Prostate gland (tissue), 2 donors: Measurements from ENCODE around the gene RGMA.

Source experiments
- CTCF ChIP-seq, 4 experiments: fragments of 200-600 bp in 2 of 4; fragments of 450-650 bp in 2 of 4; sonication (generic) in 2 of 4; IDR thresholded peaks; 1 replicate in 3 of 4; 2 replicates in 1 of 4; pipeline ENCODE4 v1.5.1; 2016 to 2019; ENCODE audit warnings: antibody characterized with exemption in 4 of 4, mild to moderate bottlenecking in 2 of 4, moderate library complexity in 2 of 4
- POLR2A ChIP-seq: fragments of 450-650 bp; IDR thresholded peaks from one replicate; pipeline ENCODE4 v1.6.1; 2016; ENCODE audit warnings: antibody characterized with exemption, mild to moderate bottlenecking
- POLR2AphosphoS5 ChIP-seq: sonication (generic); formaldehyde crosslinking; IDR thresholded peaks from one replicate; pipeline ENCODE4 v1.6.1; 2017; ENCODE audit warnings: antibody characterized with exemption

GRCh38 chr15:93051236-93052089, 37.5 kb downstream of the RGMA start:
- TF ChIP-seq CTCF (IDR thresholded peaks at IDR 0.05): no peak
- no peak for TF ChIP-seq POLR2AphosphoS5
- no peak for TF ChIP-seq POLR2A
